GM19438 (cell line): ENCODE results near the gene OR4A5.
"Not testable (repeated sequence)": the region's sequence is repeated elsewhere in the genome, so short reads cannot be mapped to it uniquely, and the experiment has no call there.

ENCODE experiments used
- ATAC-seq: cut with Tn5 transposase; IDR thresholded peaks from one replicate; pipeline ENCODE4 v1.9.1; 2021; ENCODE audit warnings: low read depth; ENCODE audit not compliant: unreplicated experiment

The OR4A5 gene

GRCh38 chr11:54706532-54706931 lies at the start of gene OR4A5:
Gene OR4A5 (plus strand): TSS chr11:54706832. CDS start chr11:54706885, 53 bp downstream.
- ATAC-seq = not testable (repeated sequence)

- ATAC-seq = not testable (repeated sequence)
Measured at GRCh38 chr11:54720094-54720493, 13.5 kb downstream of the OR4A5 start.
